ENCODE results near the gene VPS13D. TPM values are rescaled to one million over a fixed set of nuclear protein-coding genes. Genes with fewer than 3 reads are reported as not detected.

VPS13D gene
- total RNA-seq, 1 donor from 2014 or later = 81.7 TPM

DNA sequence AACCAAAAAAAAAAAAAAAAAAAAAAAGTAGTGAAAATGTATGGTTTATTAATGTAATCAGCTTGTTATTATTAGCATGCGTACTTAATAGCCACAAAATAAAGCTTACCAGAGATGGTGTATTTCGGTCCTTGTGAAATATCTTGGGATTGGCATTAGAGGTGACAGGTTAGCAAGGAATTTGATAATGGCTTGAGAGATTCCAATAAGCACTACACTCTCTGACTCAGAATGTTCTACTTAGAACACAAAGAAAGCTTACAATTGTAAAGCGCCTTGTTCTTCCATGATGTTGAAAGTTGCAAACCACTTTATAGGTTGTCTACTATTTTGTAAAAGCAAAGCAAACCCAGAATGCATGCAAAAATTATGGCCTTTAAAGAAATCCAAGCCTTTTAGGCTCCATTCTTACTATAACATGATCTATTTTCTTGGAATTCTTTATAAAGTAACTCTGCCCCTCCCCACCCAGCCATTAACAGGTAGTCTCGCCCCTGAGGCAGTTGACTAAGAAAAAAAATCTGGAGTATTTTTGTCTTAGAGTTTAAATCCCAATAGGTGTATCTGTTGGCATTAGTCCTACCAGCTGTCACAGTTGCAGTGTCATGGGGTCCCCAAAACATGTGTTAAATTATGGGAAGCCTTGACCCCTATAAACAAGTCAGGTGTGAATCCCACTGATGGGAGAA is 259.0 kb downstream of the VPS13D start:
- Histone ChIP-seq H3K36me3 (peaks cover 4% of the 10 kb centered on the region), H3K4me3 (no peak overlapping the region), H3K9me3 (no peaks in the 10 kb centered on the region), H3K27me3 (ENCODE audit: low read depth) (no peaks in the 10 kb centered on the region), H3K27ac (no peak overlapping the region), H3K4me1 (peaks cover 30% of the 10 kb centered on the region)
- intact Hi-C loops (cut with DNase I) = no loop called here
- peak in 1 of 2 donors; percentile 27 for ATAC-seq
- no peak for DNase-seq
- TF ChIP-seq, protein P1, sequence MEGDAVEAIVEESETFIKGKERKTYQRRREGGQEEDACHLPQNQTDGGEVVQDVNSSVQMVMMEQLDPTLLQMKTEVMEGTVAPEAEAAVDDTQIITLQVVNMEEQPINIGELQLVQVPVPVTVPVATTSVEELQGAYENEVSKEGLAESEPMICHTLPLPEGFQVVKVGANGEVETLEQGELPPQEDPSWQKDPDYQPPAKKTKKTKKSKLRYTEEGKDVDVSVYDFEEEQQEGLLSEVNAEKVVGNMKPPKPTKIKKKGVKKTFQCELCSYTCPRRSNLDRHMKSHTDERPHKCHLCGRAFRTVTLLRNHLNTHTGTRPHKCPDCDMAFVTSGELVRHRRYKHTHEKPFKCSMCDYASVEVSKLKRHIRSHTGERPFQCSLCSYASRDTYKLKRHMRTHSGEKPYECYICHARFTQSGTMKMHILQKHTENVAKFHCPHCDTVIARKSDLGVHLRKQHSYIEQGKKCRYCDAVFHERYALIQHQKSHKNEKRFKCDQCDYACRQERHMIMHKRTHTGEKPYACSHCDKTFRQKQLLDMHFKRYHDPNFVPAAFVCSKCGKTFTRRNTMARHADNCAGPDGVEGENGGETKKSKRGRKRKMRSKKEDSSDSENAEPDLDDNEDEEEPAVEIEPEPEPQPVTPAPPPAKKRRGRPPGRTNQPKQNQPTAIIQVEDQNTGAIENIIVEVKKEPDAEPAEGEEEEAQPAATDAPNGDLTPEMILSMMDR (IDR thresholded peaks at IDR 0.05) = no peak

DNA sequence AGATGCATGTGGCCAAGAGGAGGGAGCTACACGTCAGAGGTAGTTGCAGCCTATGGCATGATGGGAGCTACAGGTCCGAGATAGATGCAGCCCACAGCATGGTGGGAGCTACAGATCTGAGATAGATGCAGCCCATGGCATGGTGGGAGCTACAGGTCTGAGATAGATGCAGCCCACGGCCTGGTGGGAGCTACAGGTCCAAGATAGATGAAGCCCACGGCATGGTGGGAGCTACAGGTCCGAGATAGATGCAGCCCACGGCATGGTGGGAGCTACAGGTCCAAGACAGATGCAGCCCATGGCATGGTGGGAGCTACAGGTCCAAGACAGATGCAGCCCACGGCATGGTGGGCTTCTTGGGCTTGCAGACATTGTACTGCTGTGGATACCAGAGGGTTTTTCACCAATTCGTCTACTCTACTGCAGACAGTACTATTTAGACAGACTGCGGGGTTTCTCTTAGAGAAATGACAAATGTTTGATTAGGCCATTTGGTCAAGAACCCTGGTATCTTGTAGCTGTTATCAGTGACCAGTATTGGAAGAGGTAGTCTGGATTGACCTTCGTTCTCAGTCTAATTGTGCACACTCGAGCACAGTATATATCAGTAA is 260.8 kb downstream of the VPS13D start:
- no peak for DNase-seq
- intact Hi-C loops (cut with DNase I) = no loop called here
- no peak overlapping the region for H3K27ac ChIP-seq
- H3K4me1 ChIP-seq = peaks cover 29% of the 10 kb centered on the region
- H3K9me3 ChIP-seq = no peaks in the 10 kb centered on the region
- no peaks in the 10 kb centered on the region for H3K27me3 ChIP-seq (ENCODE audit: low read depth)
- TF ChIP-seq, protein P1 (IDR thresholded peaks at IDR 0.05) = no peak
- ATAC-seq = no peak
- peaks cover 4% of the 10 kb centered on the region for H3K36me3 ChIP-seq
- no peak overlapping the region for H3K4me3 ChIP-seq

DNA sequence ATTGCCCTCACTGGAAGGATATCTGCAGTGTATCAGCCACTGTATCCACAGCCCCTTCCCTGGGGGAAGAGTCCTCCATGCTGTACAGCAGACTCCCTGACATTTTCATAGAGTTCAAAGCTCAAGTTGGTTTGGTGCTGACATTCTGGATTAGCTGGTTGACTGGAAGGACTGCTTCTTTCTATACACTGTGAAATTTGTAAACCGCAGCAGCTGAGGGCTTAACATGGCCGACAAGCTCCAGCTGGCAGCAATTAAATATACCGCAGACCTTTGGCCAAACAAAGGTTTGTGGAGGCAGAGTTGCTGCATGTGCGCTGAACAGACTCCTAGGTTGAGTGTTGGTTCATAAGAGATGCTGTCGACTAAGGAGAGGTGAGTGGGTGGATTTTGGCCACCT is 261.8 kb downstream of the VPS13D start:
- peaks cover 29% of the 10 kb centered on the region for H3K4me1 ChIP-seq
- no peaks in the 10 kb centered on the region for H3K27me3 ChIP-seq (ENCODE audit: low read depth)
- TF ChIP-seq, protein P1 (IDR thresholded peaks at IDR 0.05) = no peak
- no peak overlapping the region for H3K4me3 ChIP-seq
- ATAC-seq (no peak), DNase-seq (no peak)
- intact Hi-C loops (cut with DNase I) = no loop called here
- no peaks in the 10 kb centered on the region for H3K9me3 ChIP-seq
- no peaks in the 10 kb centered on the region for H3K36me3 ChIP-seq
- H3K27ac ChIP-seq = no peak overlapping the region

DNA sequence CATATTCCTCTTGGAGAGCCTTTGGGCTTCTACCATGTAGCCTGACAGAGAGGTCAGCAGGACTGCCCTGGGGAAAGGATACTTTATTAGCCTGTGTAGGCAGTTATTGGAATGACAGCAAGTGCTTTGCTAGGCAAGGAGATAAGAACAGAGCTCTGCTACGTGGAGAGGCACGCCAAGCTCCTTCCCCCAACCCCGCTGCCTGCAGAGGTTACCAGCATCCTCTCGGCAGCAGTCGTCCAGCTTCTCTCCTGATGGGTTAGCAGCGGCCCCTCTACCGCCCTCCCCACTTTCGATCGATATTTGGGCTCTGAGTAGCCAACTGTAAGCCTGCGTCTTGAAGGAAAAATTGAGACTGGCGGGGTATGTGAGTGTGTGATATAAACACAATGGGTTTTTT is 265.9 kb downstream of the VPS13D start:
- intact Hi-C loops (cut with DNase I) = no loop called here

DNA sequence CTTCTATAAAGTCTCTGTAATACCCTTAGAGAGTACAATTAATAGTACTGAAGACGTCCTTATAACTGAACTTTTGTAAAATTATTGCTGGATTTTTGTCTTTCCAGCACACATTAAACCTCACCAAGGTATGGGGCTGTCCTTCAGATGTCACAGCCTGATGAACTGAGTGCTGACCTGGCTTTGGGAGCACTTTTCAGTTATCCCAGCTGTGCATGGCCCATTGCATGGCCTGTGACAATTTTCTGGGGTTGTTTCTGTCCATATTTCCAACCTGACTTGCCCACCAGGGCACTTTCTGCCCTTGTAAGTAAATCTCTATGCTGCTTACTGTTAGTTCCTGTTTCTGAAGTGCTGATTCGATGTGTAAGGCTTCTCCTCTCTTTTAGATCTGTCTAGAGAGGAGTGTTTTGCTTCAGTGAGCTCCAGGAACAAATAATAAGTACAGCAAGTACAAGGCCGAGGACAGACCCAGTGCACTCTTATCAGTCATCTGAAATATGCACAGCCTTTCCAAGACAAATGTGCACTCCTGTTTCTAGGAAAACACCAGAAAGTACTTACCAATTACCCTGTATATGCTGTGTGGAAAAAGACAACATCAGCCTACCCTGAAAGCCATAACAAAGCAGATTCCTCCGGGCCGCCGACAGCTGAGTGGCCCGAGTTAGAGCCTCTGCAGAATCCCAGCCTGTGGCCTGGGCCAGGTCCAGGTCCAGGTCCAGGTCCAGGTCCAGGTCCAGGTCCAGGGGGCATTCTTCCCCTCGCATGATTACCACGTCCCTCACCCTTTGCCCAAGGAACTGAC is 266.5 kb downstream of the VPS13D start:
- DNase-seq = no peak
- peak; percentile 75 to 91 for ATAC-seq
- TF ChIP-seq, protein P1 (IDR thresholded peaks at IDR 0.05) = no peak
- Histone ChIP-seq H3K27ac (peak overlapping the region; percentile 38), H3K27me3 (ENCODE audit: low read depth) (no peaks in the 10 kb centered on the region), H3K4me3 (no peak overlapping the region), H3K4me1 (peaks cover 19% of the 10 kb centered on the region), H3K9me3 (no peaks in the 10 kb centered on the region), H3K36me3 (peaks cover 28% of the 10 kb centered on the region)
- intact Hi-C loops (cut with DNase I) = no loop called here

More for the DNA sequence above, 265.9 kb downstream of the VPS13D start:
- Histone ChIP-seq H3K27me3 (ENCODE audit: low read depth) (no peaks in the 10 kb centered on the region), H3K4me1 (peaks cover 19% of the 10 kb centered on the region), H3K4me3 (no peak overlapping the region), H3K36me3 (peaks cover 28% of the 10 kb centered on the region), H3K9me3 (no peaks in the 10 kb centered on the region), H3K27ac (peak overlapping the region; percentile 38)
- DNase-seq (no peak), ATAC-seq (no peak)
- TF ChIP-seq, protein P1 (IDR thresholded peaks at IDR 0.05) = no peak

All from lower lobe of right lung (tissue), 2 donors.